Measurements from ENCODE around the gene NPHP1. TPM values are rescaled to one million over a fixed set of nuclear protein-coding genes. Genes with fewer than 3 reads are reported as not detected.
"Not testable (repeated sequence)": the region's sequence is repeated elsewhere in the genome, so short reads cannot be mapped to it uniquely, and the experiment has no call there.

Gene NPHP1
- total and polyA plus RNA-seq, 2 of the 8 experiments (the other 6 are each of a cell fraction or from before 2014, with no cell fraction given): 1.4 to 2.8 TPM

DNA sequence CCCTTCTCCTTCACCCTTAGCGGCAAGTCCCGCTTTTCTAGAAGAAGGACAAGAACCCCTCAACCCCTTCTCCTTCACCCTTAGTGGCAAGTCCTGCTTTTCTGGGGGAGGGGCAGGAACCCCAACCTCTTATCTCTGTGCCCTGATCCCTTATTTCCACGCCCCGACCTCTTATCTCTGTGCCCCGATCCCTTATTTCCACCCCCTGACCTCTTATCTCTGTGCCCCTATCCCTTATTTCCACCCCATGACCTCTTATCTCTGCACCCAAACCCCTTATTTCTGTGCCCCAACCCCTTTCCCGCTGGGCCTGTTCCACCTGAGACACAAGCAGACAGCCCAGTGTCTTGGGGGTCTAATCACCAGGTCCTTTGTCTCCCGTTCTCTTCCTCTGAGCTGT, 14.1 kb upstream of the NPHP1 start:
- H2BK5ac ChIP-seq (ENCODE audit: low read depth, low read length); H2AFZ ChIP-seq (ENCODE audit: low read length); H4K5ac ChIP-seq (ENCODE audit: insufficient read length, low read depth, low read length); DNase-seq (ENCODE audit: low read depth in 1 of 2, low spot score in 2 of 2); H3K23ac ChIP-seq (ENCODE audit: insufficient read length); POLR2A ChIA-PET (ENCODE audit: partially characterized antibody); H3K27me3 ChIP-seq (replicated peaks in 1 of 4; ENCODE audit: control insufficient read depth in 3 of 4, extremely low read depth in 1 of 4, insufficient read depth in 3 of 4, low read length in 3 of 4); H3K14ac ChIP-seq (ENCODE audit: insufficient read length); H3K9ac ChIP-seq (replicated peaks in 1 of 4; ENCODE audit: extremely low read depth in 1 of 4, low read depth in 3 of 4, low read length in 3 of 4); H3K4me1 ChIP-seq (replicated peaks in 1 of 4; ENCODE audit: control insufficient read depth in 3 of 4, insufficient read depth in 4 of 4, low read length in 3 of 4); H3K36me3 ChIP-seq (ENCODE audit: control insufficient read depth in 2 of 4, insufficient read depth in 4 of 4, low read length in 3 of 4); H2BK15ac ChIP-seq (ENCODE audit: low read length); H4K8ac ChIP-seq (ENCODE audit: extremely low read depth, insufficient read depth, low read length); H3K18ac ChIP-seq (ENCODE audit: extremely low read depth, low read length); H2BK12ac ChIP-seq (ENCODE audit: low read depth, low read length); H3K4ac ChIP-seq (replicated peaks; ENCODE audit: insufficient read length, low read depth, low read length); H3K79me2 ChIP-seq (ENCODE audit: control insufficient read depth in 1 of 2, insufficient read depth in 2 of 2, low read length in 2 of 2); H3K4me3 ChIP-seq (ENCODE audit: extremely low read depth in 1 of 4, insufficient read depth in 2 of 4, low read depth in 3 of 4, low read length in 4 of 4); H4K91ac ChIP-seq (replicated peaks; ENCODE audit: insufficient read length, low read length); H4K20me1 ChIP-seq (replicated peaks in 1 of 2; ENCODE audit: control insufficient read depth in 1 of 2, insufficient read depth in 2 of 2, low read length in 2 of 2); H2BK120ac ChIP-seq (replicated peaks; ENCODE audit: low read depth, low read length); H2AK5ac ChIP-seq (ENCODE audit: low read depth, low read length); H3K4me2 ChIP-seq (ENCODE audit: insufficient read depth in 1 of 2, low read depth in 2 of 2, low read length in 2 of 2); H3K23me2 ChIP-seq (ENCODE audit: low read depth, low read length); H2BK20ac ChIP-seq (ENCODE audit: low read length); H3K56ac ChIP-seq (replicated peaks; ENCODE audit: insufficient read length, low read depth, low read length); CTCF ChIA-PET (ENCODE audit: partially characterized antibody); H3K79me1 ChIP-seq (ENCODE audit: low read depth, low read length); H3K27ac ChIP-seq (ENCODE audit: low read depth, low read length); FAIRE-seq: not testable (repeated sequence)
- peaks cover 5 to 28% of the 10 kb centered on the region in 2 experiments; a peak in 3 of 4 replicates for H3K9me3 ChIP-seq (ENCODE audit: insufficient read depth in 2 of 2, low read depth in 1 of 2, low read length in 1 of 2)
- WGBS, 2 experiments (ENCODE audit: extremely low coverage in 1 of 2, insufficient coverage in 1 of 2, insufficient read length in 1 of 2, insufficient replicate concordance in 2 of 2, low coverage in 1 of 2, low lambda C conversion rate in 2 of 2, missing lambda C conversion rate in 1 of 2): 88% methylated on average over 7 of the region's 7 CpGs; no CpG with 5 or more reads in 1 of the 2 experiments
